Fibroblast of lung (primary cell): ENCODE results near the gene IP6K2. TPM values are rescaled to one million over a fixed set of nuclear protein-coding genes. Genes with fewer than 3 reads are reported as not detected.
A peak's percentile ranks its signal among the peaks of the same experiment; 100 is the strongest.
"Not testable (repeated sequence)": the region's sequence is repeated elsewhere in the genome, so short reads cannot be mapped to it uniquely, and the experiment has no call there.

Experiments
- DNase-seq, 2 donors: peaks; one replicate each; pipeline versions ENCODE4 v3.0.0 to v3.0.0-alpha.2; 2010; ENCODE audit warnings: low read depth in 2 of 2
- H2AFZ ChIP-seq: 2 replicates; pipeline ENCODE4 v1.5.1; 2012; ENCODE audit warnings: low read length, control low read depth, inconsistent platforms
- H3K27ac ChIP-seq: 2 replicates; pipeline ENCODE4 v1.5.1; 2011; ENCODE audit warnings: low read length, control low read depth; ENCODE audit not compliant: insufficient read depth
- H3K27me3 ChIP-seq: 2 replicates; pipeline ENCODE4 v1.5.1; 2011; ENCODE audit warnings: mild to moderate bottlenecking, low read length; ENCODE audit not compliant: control insufficient read depth, insufficient read depth
- H3K36me3 ChIP-seq: 2 replicates; pipeline ENCODE4 v1.5.1; 2011; ENCODE audit warnings: low read length; ENCODE audit not compliant: control insufficient read depth, insufficient read depth
- H3K4me1 ChIP-seq: 2 replicates; pipeline ENCODE4 v1.5.1; 2011; ENCODE audit warnings: low read length; ENCODE audit not compliant: control insufficient read depth, insufficient read depth; ENCODE audit errors: extremely low read depth
- H3K4me2 ChIP-seq: 2 replicates; pipeline ENCODE4 v1.5.1; 2011; ENCODE audit warnings: low read length, control low read depth; ENCODE audit not compliant: insufficient read depth; ENCODE audit errors: extremely low read depth
- H3K4me3 ChIP-seq, 4 experiments: fragments of 200-600 bp in 1 of 4; sonication (generic) in 1 of 4; replicated peaks in 1 of 4; 2 replicates each; pipeline ENCODE4 v1.5.1; 2011 to 2016; ENCODE audit warnings: low read length in 4 of 4, low read depth in 3 of 4, mild to moderate bottlenecking in 3 of 4, control low read depth in 2 of 4, inconsistent platforms in 1 of 4, mixed read lengths in 1 of 4; ENCODE audit not compliant: insufficient read depth in 1 of 4; ENCODE audit errors: control extremely low read depth in 1 of 4
- H3K79me2 ChIP-seq: 2 replicates; pipeline ENCODE4 v1.5.1; 2012; ENCODE audit warnings: mild to moderate bottlenecking, low read length, inconsistent platforms; ENCODE audit not compliant: control insufficient read depth, insufficient read depth
- H3K9ac ChIP-seq: 2 replicates; pipeline ENCODE4 v1.5.1; 2011; ENCODE audit warnings: mild to moderate bottlenecking, low read length, control low read depth; ENCODE audit not compliant: insufficient read depth
- H3K9me3 ChIP-seq: 2 replicates; pipeline ENCODE4 v1.5.1; 2012; ENCODE audit warnings: low read depth, low read length; ENCODE audit not compliant: control insufficient read depth, insufficient read depth
- H4K20me1 ChIP-seq: 2 replicates; pipeline ENCODE4 v1.5.1; 2011; ENCODE audit warnings: low read length; ENCODE audit not compliant: control insufficient read depth, insufficient read depth; ENCODE audit errors: extremely low read depth
- EZH2 ChIP-seq: IDR thresholded peaks from 2 replicates; pipeline ENCODE4 v1.5.1; 2012; ENCODE audit warnings: low read length, control low read depth, mild to moderate bottlenecking; ENCODE audit errors: missing control alignments
- polyA minus RNA-seq: library from RNA; depleted of rRNA, polyadenylated mRNA; stranded (reverse); fragments of >200 nt; gene quantifications from 2 replicates; pipeline ENCODE4 v1.2.3, GENCODE V29; 2011; ENCODE audit warnings: low replicate concordance
- polyA plus RNA-seq, 2 donors: library from polyadenylated mRNA; depleted of rRNA in 1 of 2; stranded (reverse) in 1 of 2; unstranded in 1 of 2; fragments of >200 nt; gene quantifications; 2 replicates each; pipeline ENCODE4 v1.2.1, GENCODE V29; 2011 to 2012; ENCODE audit warnings: missing spikeins in 1 of 2
- total RNA-seq: library from RNA; depleted of rRNA; stranded (reverse); fragments of >200 nt; gene quantifications from 2 replicates; pipeline ENCODE4 v1.2.1, GENCODE V29; 2014
- TF ChIP-seq, protein P1 (sequence below), 2 donors: IDR thresholded peaks in 1 of 2; conservative IDR thresholded peaks in 1 of 2; 1 replicate in 1 of 2; 2 replicates in 1 of 2; pipeline ENCODE4 v1.5.1; 2011 to 2012; ENCODE audit warnings: low read length in 2 of 2, control low read depth in 1 of 2, inconsistent platforms in 1 of 2, low read depth in 1 of 2, mild to moderate bottlenecking in 1 of 2

The IP6K2 gene, protein sequence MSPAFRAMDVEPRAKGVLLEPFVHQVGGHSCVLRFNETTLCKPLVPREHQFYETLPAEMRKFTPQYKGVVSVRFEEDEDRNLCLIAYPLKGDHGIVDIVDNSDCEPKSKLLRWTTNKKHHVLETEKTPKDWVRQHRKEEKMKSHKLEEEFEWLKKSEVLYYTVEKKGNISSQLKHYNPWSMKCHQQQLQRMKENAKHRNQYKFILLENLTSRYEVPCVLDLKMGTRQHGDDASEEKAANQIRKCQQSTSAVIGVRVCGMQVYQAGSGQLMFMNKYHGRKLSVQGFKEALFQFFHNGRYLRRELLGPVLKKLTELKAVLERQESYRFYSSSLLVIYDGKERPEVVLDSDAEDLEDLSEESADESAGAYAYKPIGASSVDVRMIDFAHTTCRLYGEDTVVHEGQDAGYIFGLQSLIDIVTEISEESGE
- 40.3 and 53.5 TPM in 2 replicates for total RNA-seq
- polyA plus RNA-seq: 58.9 and 64.1 TPM in 2 replicates
- 47.5 and 52.1 TPM in 2 replicates for polyA plus RNA-seq (2012)
- polyA minus RNA-seq: 35.9 and 43.2 TPM in 2 replicates

DNA sequence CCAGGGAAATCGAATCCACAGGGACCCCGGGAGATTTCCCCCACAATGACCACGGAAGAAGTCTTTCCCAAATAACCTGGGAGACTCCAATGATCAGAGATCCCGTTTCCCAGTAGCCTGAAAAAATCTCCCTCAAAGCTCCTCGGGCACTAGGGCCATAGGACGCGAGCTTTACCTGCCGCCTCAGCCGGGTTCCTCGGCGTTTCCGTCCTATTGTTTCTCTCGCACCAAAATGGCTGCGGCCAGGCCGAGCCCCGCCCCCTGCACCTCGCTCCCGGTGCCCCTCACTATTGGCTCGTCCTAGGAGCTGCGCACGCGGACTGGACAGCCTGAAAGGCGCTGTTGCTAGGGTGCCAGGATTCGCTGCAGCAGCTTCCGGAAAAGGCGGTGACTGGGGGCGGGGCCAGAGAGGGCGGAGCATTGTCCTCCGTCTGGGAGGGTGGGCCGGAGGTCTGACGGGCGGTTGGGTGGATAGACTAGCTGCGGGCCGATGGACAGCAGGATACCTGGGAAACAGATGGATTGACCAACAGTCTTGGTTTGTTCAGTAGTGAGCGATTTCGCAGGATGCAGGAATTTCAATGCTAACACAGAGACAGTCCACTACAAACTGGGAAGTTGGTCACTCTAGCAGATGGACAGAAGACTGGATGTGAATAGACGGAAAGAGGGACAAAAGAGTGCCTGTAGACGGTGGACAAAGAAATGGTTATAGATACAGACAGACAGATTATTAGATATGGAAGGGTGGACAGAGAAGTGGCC, at the start of gene IP6K2:
Gene IP6K2 (minus strand): TSS at position 240 of the 765 bp plus-strand sequence. CDS start 21,930 bp downstream, outside the sequence.
- H3K4me3 ChIP-seq: peak within 1 kb of the TSS; percentile 66 to 100 (median 80)
- no peaks in the 10 kb centered on the region for H4K20me1 ChIP-seq
- no peak for TF ChIP-seq EZH2
- TF ChIP-seq, protein P1, sequence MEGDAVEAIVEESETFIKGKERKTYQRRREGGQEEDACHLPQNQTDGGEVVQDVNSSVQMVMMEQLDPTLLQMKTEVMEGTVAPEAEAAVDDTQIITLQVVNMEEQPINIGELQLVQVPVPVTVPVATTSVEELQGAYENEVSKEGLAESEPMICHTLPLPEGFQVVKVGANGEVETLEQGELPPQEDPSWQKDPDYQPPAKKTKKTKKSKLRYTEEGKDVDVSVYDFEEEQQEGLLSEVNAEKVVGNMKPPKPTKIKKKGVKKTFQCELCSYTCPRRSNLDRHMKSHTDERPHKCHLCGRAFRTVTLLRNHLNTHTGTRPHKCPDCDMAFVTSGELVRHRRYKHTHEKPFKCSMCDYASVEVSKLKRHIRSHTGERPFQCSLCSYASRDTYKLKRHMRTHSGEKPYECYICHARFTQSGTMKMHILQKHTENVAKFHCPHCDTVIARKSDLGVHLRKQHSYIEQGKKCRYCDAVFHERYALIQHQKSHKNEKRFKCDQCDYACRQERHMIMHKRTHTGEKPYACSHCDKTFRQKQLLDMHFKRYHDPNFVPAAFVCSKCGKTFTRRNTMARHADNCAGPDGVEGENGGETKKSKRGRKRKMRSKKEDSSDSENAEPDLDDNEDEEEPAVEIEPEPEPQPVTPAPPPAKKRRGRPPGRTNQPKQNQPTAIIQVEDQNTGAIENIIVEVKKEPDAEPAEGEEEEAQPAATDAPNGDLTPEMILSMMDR (conservative IDR thresholded peaks at IDR 0.05 in 1 of 2, IDR thresholded peaks at IDR 0.05 in 1 of 2; ENCODE audit: low read depth in 1 of 2, low read length in 2 of 2): no peak
- peak within 1 kb of the TSS; percentile 95 for H2AFZ ChIP-seq
- H3K36me3 ChIP-seq: no peaks in the 10 kb centered on the region
- H3K4me2 ChIP-seq: peak within 1 kb of the TSS; percentile 72
- H3K27ac ChIP-seq: peak within 1 kb of the TSS; percentile 91
- peaks cover 47% of the 10 kb centered on the region for H3K79me2 ChIP-seq
- H3K9ac ChIP-seq: peak within 1 kb of the TSS; percentile 92
- peak; percentile 96 to 97 for DNase-seq
- H3K9me3 ChIP-seq: no peaks in the 10 kb centered on the region
- H3K4me1 ChIP-seq: peaks cover 3% of the 10 kb centered on the region
- H3K27me3 ChIP-seq: no peaks in the 10 kb centered on the region

DNA sequence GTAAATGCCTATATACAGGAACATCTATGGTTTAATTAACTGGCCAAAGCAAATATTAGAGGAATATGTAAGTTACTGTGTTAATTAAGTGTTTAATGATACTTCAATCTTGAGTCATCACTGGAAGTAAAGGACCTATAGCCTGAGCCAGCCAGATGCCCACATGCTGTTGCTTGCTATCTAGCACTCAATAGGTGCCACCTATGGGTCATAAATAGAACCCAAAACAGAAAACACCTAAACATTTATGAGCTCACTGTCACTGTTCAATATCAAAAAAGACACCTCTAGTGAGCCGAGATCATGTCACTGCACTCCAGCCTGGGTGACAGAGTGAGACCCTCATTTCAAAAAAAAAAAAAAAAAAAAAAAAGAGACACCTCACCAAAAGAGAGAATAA, 48.4 kb upstream of the IP6K2 start:
- Histone ChIP-seq H4K20me1 (no peaks in the 10 kb centered on the region), H3K79me2 (no peaks in the 10 kb centered on the region), H3K9me3 (no peaks in the 10 kb centered on the region), H3K4me1 (no peaks in the 10 kb centered on the region), H2AFZ (no peak overlapping the region), H3K27ac (no peak overlapping the region), H3K36me3 (no peaks in the 10 kb centered on the region), H3K4me3 (no peak overlapping the region), H3K9ac (no peak overlapping the region), H3K4me2 (no peak overlapping the region), H3K27me3 (no peaks in the 10 kb centered on the region)
- no peak for TF ChIP-seq EZH2
- TF ChIP-seq, protein P1 (conservative IDR thresholded peaks at IDR 0.05 in 1 of 2, IDR thresholded peaks at IDR 0.05 in 1 of 2; ENCODE audit: low read depth in 1 of 2, low read length in 2 of 2): no peak
- DNase-seq: peak; percentile 4 to 14

DNA sequence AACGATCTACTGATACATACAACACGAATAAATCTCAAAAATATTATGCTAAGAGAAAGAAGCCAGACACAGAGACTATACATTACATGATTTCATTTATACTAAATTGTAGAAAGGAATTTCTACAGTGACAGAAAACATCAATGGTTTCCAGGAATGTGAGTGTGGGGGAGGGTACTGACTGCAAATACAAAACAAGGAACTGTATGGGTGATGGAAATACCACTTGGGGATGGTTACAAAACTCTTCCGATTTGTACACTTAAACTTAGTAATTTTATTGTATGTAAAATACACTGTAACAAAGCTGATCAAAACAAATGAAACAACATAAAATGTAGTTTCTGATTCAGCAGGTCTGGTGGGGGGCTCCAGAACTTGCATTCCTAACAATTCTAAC, 45.8 kb upstream of the IP6K2 start:
- Histone ChIP-seq H2AFZ (no peak overlapping the region), H3K79me2 (no peaks in the 10 kb centered on the region), H3K4me3 (no peak overlapping the region), H3K9ac (no peak overlapping the region), H3K9me3 (no peaks in the 10 kb centered on the region), H3K36me3 (no peaks in the 10 kb centered on the region), H4K20me1 (no peaks in the 10 kb centered on the region), H3K27ac (no peak overlapping the region), H3K4me2 (no peak overlapping the region), H3K27me3 (no peaks in the 10 kb centered on the region), H3K4me1 (no peaks in the 10 kb centered on the region)
- no peak for TF ChIP-seq EZH2
- TF ChIP-seq, protein P1 (conservative IDR thresholded peaks at IDR 0.05 in 1 of 2, IDR thresholded peaks at IDR 0.05 in 1 of 2; ENCODE audit: low read depth in 1 of 2, low read length in 2 of 2): no peak
- no peak for DNase-seq

DNA sequence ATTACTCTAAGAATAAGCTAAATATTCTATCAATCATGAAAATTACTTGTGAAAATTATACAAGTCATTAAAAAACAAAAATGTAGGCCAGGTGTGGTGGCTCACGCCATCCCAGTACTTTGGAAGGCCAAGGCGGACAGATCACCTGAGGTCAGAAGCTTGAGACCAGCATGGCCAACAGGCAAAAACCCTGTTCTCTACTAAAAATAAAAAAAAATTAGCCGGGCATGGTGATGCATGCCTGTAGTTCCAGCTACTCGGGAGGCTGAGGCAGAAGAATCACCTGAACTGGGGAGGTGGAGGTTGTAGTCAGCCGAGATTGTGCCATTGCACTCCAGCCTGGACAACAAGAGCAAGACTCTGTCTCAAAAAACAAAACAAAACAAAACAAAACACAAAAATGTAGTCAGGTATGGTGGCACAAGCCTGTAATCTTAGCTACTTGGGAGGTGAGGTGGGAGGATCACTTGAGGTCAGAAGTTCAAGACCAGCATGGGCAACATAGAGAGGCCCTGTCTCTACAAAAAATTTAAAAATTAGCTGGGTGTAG, 43.0 kb upstream of the IP6K2 start:
- H3K4me2 ChIP-seq, H3K4me1 ChIP-seq, H3K27me3 ChIP-seq, H3K9ac ChIP-seq, H2AFZ ChIP-seq, H3K36me3 ChIP-seq, H3K4me3 ChIP-seq, H3K27ac ChIP-seq, H3K9me3 ChIP-seq, H3K79me2 ChIP-seq, DNase-seq, H4K20me1 ChIP-seq: not testable (repeated sequence)
